A673 (cell line): ENCODE data around the gene THADA. TPM values are rescaled to one million over a fixed set of nuclear protein-coding genes. Genes with fewer than 3 reads are reported as not detected.

Experiments used
- BruUV-seq: library from RNA; stranded (reverse); fragments of 400-500 nt; replicated peaks from 2 replicates; lab custom pipeline; 2021; lab: Mats Ljungman, UMichigan
- CTCF ChIA-PET: fragments of 300-600 bp; sonication (Branson Sonifier 250); formaldehyde crosslinking; loops from one replicate; lab custom pipeline; 2022; ENCODE audit warnings: antibody characterized with exemption; lab: Charles Lee
- POLR2A ChIA-PET: fragments of 300-600 bp; sonication (Branson Sonifier 250); formaldehyde crosslinking; loops from one replicate; lab custom pipeline; 2022; ENCODE audit warnings: antibody characterized with exemption; ENCODE audit not compliant: low non-redundant PET; lab: Charles Lee
- DNase-seq: peaks from one replicate; pipeline ENCODE4 v3.0.0-alpha.2; 2015; ENCODE audit warnings: low spot score
- H3K27ac ChIP-seq: fragments of 200-600 bp; sonication (generic); 2 replicates; pipeline ENCODE4 v1.5.1; 2016; ENCODE audit warnings: mixed run types, low read depth, mild to moderate bottlenecking, mixed read lengths, antibody characterized with exemption, low read length; ENCODE audit not compliant: poor library complexity, severe bottlenecking
- H3K27me3 ChIP-seq: fragments of 200-600 bp; sonication (generic); replicated peaks from 2 replicates; pipeline ENCODE4 v1.6.1; 2017; ENCODE audit warnings: mixed run types, low read depth, mild to moderate bottlenecking, mixed read lengths, antibody characterized with exemption, low read length; ENCODE audit not compliant: insufficient read depth, poor library complexity
- H3K36me3 ChIP-seq: fragments of 200-600 bp; sonication (generic); 2 replicates; pipeline ENCODE4 v1.6.1; 2016; ENCODE audit warnings: mixed run types, mild to moderate bottlenecking, mixed read lengths, antibody characterized with exemption, low read length; ENCODE audit not compliant: insufficient read depth, poor library complexity, severe bottlenecking
- H3K4me1 ChIP-seq: fragments of 200-600 bp; sonication (generic); 2 replicates; pipeline ENCODE4 v1.6.1; 2017; ENCODE audit warnings: mixed run types, mild to moderate bottlenecking, mixed read lengths, antibody characterized with exemption, low read length; ENCODE audit not compliant: insufficient read depth, poor library complexity, severe bottlenecking
- H3K4me3 ChIP-seq: fragments of 200-600 bp; sonication (generic); 2 replicates; pipeline ENCODE4 v1.5.1; 2016; ENCODE audit warnings: low read depth, mixed run types, mild to moderate bottlenecking, mixed read lengths, low read length; ENCODE audit not compliant: poor library complexity, severe bottlenecking
- H3K9me3 ChIP-seq: fragments of 200-600 bp; sonication (generic); 2 replicates; pipeline ENCODE4 v1.6.1; 2016; ENCODE audit warnings: mixed run types, low read depth, mild to moderate bottlenecking, mixed read lengths, antibody characterized with exemption, low read length; ENCODE audit not compliant: poor library complexity, severe bottlenecking
- CTCF ChIP-seq: fragments of 300-800, 200-600 bp; sonication (generic); conservative IDR thresholded peaks from 2 replicates; pipeline ENCODE4 v1.5.1; 2017; ENCODE audit warnings: low read depth, mild to moderate bottlenecking, antibody characterized with exemption, low read length, moderate library complexity, mixed read lengths
- EZH2 ChIP-seq: fragments of 200-600 bp; sonication (generic); IDR thresholded peaks from 2 replicates; pipeline ENCODE4 v1.6.1; 2017; ENCODE audit warnings: borderline replicate concordance, low read depth, mild to moderate bottlenecking, mixed read lengths, antibody characterized with exemption, low read length; ENCODE audit not compliant: poor library complexity, severe bottlenecking
- intact Hi-C: fragments of 100-400 bp; cut with micrococcal nuclease; formaldehyde crosslinking; loops from one replicate; pipeline ENCODE4 v1.10.0; 2022; ENCODE audit not compliant: unreplicated experiment
- total RNA-seq: library from RNA; stranded (reverse); gene quantifications from 2 replicates; pipeline ENCODE4 v1.2.3, GENCODE V29; 2021

The THADA gene
- total RNA-seq, 1 experiment from 2014 or later: 39.7 TPM

- H3K9me3 ChIP-seq: no peaks in the 10 kb centered on the region
- no TSS peak for BruUV-seq
- intact Hi-C loops: no loop called here
- ChIA-PET POLR2A (no interaction called here), CTCF (no interaction called here)
- no peak overlapping the region for H3K27ac ChIP-seq
- H3K36me3 ChIP-seq: no peaks in the 10 kb centered on the region
- DNase-seq: no peak
- no peaks in the 10 kb centered on the region for H3K27me3 ChIP-seq
- peaks cover 6% of the 10 kb centered on the region for H3K4me1 ChIP-seq
- TF ChIP-seq EZH2 (no peak), CTCF (no peak)
- no peak overlapping the region for H3K4me3 ChIP-seq
These were observed 158.5 kb downstream of the THADA start for GRCh38 chr2:43437363-43437762.

- no peak overlapping the region for H3K27ac ChIP-seq
- no peak overlapping the region for H3K4me3 ChIP-seq
- BruUV-seq: no TSS peak
- intact Hi-C loops: no loop called here
- ChIA-PET CTCF (no interaction called here), POLR2A (no interaction called here)
- H3K4me1 ChIP-seq: peaks cover 6% of the 10 kb centered on the region
- H3K9me3 ChIP-seq: no peaks in the 10 kb centered on the region
- TF ChIP-seq CTCF (no peak), EZH2 (no peak)
- no peaks in the 10 kb centered on the region for H3K36me3 ChIP-seq
- H3K27me3 ChIP-seq: no peaks in the 10 kb centered on the region
- DNase-seq: no peak
These were observed 159.4 kb downstream of the THADA start for GRCh38 chr2:43436431-43436830.

GRCh38 chr2:43435746-43436145, 160.1 kb downstream of the THADA start:
- no peaks in the 10 kb centered on the region for H3K9me3 ChIP-seq
- BruUV-seq: no TSS peak
- H3K36me3 ChIP-seq: no peaks in the 10 kb centered on the region
- POLR2A ChIA-PET: no interaction called here
- CTCF ChIA-PET: no interaction called here
- H3K4me1 ChIP-seq: peaks cover 6% of the 10 kb centered on the region
- intact Hi-C loops: no loop called here
- DNase-seq: no peak
- no peak overlapping the region for H3K4me3 ChIP-seq
- no peak overlapping the region for H3K27ac ChIP-seq
- H3K27me3 ChIP-seq: no peaks in the 10 kb centered on the region
- TF ChIP-seq CTCF (no peak), EZH2 (no peak)
